Lung (tissue), 12 donors: ENCODE data around the gene ARL3. TPM values are rescaled to one million over a fixed set of nuclear protein-coding genes. Genes with fewer than 3 reads are reported as not detected.

Experiments
- ATAC-seq: fragments of 200-7000 bp; cut with Tn5 transposase; one replicate; pipeline ENCODE4 v1.9.1; 2020; ENCODE audit warnings: moderate number of reproducible peaks; ENCODE audit not compliant: insufficient read depth, low FRiP score
- DNase-seq, 3 donors: peaks; one replicate each; pipeline ENCODE4 v3.0.0-alpha.2; 2013 to 2017
- H3K27ac ChIP-seq, 2 donors: one replicate each; pipeline ENCODE4 v1.5.1; 2013; ENCODE audit warnings: mild to moderate bottlenecking in 2 of 2, moderate library complexity in 2 of 2, control low read depth in 1 of 2, inconsistent platforms in 1 of 2, low read depth in 1 of 2, low read length in 1 of 2
- H3K27me3 ChIP-seq, 3 donors: one replicate each; pipeline ENCODE4 v1.5.1; 2013; ENCODE audit warnings: low read length in 2 of 3; ENCODE audit not compliant: control insufficient read depth in 3 of 3, insufficient read depth in 3 of 3
- H3K36me3 ChIP-seq, 4 donors: one replicate each; pipeline ENCODE4 v1.5.1; 2013; ENCODE audit warnings: low read length in 4 of 4, mild to moderate bottlenecking in 1 of 4, moderate library complexity in 1 of 4; ENCODE audit not compliant: control insufficient read depth in 4 of 4, insufficient read depth in 4 of 4
- H3K4me1 ChIP-seq, 5 donors: one replicate each; pipeline ENCODE4 v1.5.1; 2013; ENCODE audit warnings: low read length in 5 of 5, mild to moderate bottlenecking in 2 of 5, moderate library complexity in 1 of 5; ENCODE audit not compliant: control insufficient read depth in 5 of 5, insufficient read depth in 5 of 5
- H3K4me3 ChIP-seq: one replicate; pipeline ENCODE4 v1.5.1; 2013; ENCODE audit warnings: mild to moderate bottlenecking, control low read depth, moderate library complexity
- H3K9ac ChIP-seq, 2 donors: one replicate each; pipeline ENCODE4 v1.5.1; 2013; ENCODE audit warnings: low read length in 2 of 2, control low read depth in 1 of 2; ENCODE audit not compliant: insufficient read depth in 1 of 2
- H3K9me3 ChIP-seq, 4 donors: one replicate each; pipeline ENCODE4 v1.5.1; 2013; ENCODE audit warnings: low read length in 3 of 4, mild to moderate bottlenecking in 1 of 4, moderate library complexity in 1 of 4; ENCODE audit not compliant: control insufficient read depth in 4 of 4, insufficient read depth in 3 of 4
- WGBS, 2 donors: extraction: QIAGEN DNeasy Blood & Tissue Kit; methylation state at CpG; one replicate each; pipeline ENCODE4 v1.1.7; 2013; 5-methylcytosine and 5-hydroxymethylcytosine counted together
- polyA plus RNA-seq, 2 donors: library from polyadenylated mRNA; stranded (reverse); fragments of 200-250 nt; gene quantifications; one replicate each; pipeline ENCODE4 v1.2.1, GENCODE V29; 2013
- total RNA-seq, 2 donors: library from RNA; depleted of rRNA in 1 of 2; stranded (reverse); fragments of >200 nt in 1 of 2; gene quantifications; one replicate each; pipeline ENCODE4 v1.2.1, GENCODE V29; 2014 to 2021
- TF ChIP-seq, protein P1 (sequence below): IDR thresholded peaks from 2 replicates; pipeline ENCODE4 v1.5.1; 2012; ENCODE audit warnings: mild to moderate bottlenecking; ENCODE audit errors: control extremely low read depth, extremely low read depth
- donor health status: control.
- donor health status: control.
- donor health status: Bipolar disorder and iron deficiency.
- donor health status: healthy.
- donor health status: DM: yes; HTN: yes; CAD: no.

ARL3 gene
- total and polyA plus RNA-seq, 4 donors: 6.7 to 12.2 (median 9.7) TPM

GRCh38 chr10:102657451-102657850, 56.7 kb downstream of the ARL3 start:
- no peaks in the 10 kb centered on the region for H3K27me3 ChIP-seq

GRCh38 chr10:102656791-102657371, 57.3 kb downstream of the ARL3 start:
- 82 to 91% methylated on average over 40 to 42 of the region's 42 CpGs for WGBS, 2 donors
- DNase-seq: no peak
- no peak for ATAC-seq
- no peak overlapping the region for H3K9ac ChIP-seq
- peaks cover 0 to 44% (median 19%) of the 10 kb centered on the region in 5 donors for H3K4me1 ChIP-seq
- H3K27ac ChIP-seq: peak overlapping the region in 1 of 2 donors; percentile 78
- TF ChIP-seq, protein P1, sequence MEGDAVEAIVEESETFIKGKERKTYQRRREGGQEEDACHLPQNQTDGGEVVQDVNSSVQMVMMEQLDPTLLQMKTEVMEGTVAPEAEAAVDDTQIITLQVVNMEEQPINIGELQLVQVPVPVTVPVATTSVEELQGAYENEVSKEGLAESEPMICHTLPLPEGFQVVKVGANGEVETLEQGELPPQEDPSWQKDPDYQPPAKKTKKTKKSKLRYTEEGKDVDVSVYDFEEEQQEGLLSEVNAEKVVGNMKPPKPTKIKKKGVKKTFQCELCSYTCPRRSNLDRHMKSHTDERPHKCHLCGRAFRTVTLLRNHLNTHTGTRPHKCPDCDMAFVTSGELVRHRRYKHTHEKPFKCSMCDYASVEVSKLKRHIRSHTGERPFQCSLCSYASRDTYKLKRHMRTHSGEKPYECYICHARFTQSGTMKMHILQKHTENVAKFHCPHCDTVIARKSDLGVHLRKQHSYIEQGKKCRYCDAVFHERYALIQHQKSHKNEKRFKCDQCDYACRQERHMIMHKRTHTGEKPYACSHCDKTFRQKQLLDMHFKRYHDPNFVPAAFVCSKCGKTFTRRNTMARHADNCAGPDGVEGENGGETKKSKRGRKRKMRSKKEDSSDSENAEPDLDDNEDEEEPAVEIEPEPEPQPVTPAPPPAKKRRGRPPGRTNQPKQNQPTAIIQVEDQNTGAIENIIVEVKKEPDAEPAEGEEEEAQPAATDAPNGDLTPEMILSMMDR: no peak
- H3K36me3 ChIP-seq: peaks cover 21 to 46% (median 33%) of the 10 kb centered on the region in 4 donors
- no peak overlapping the region for H3K4me3 ChIP-seq
- no peaks in the 10 kb centered on the region for H3K9me3 ChIP-seq
- no peaks in the 10 kb centered on the region for H3K27me3 ChIP-seq

More at GRCh38 chr10:102657451-102657850, 56.7 kb downstream of the ARL3 start:
- no peak for ATAC-seq
- DNase-seq: no peak
- H3K9me3 ChIP-seq: no peaks in the 10 kb centered on the region
- peak overlapping the region in 1 of 2 donors; percentile 78 for H3K27ac ChIP-seq
- peaks cover 21 to 41% (median 30%) of the 10 kb centered on the region in 4 donors for H3K36me3 ChIP-seq
- 45 to 72% methylated on average over 11 of the region's 11 CpGs for WGBS, 2 donors
- H3K4me1 ChIP-seq: peaks cover 0 to 40% (median 19%) of the 10 kb centered on the region in 5 donors
- H3K9ac ChIP-seq: peak overlapping the region in 1 of 2 donors; percentile 23
- H3K4me3 ChIP-seq: no peak overlapping the region
- TF ChIP-seq, protein P1: no peak

DNA sequence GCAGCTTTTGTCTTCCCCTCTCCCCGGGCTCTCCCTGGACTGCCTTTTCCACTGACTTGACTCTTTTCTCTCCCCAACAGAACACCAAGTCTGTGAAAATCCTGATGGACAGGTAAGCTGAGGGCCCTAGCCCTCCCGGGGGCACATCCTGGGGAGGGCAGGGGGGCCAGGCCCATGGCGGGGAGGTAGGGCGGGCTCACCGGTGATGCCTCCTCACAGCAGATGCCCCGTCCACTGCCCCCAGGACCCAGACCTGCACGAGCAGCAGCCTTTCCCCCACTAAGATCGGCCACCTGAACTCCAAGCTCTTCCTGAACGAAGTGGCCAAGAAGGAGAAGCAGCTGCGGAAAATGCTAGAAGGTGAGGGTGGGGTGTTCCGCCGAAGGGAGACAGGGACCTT, 58.2 kb downstream of the ARL3 start:
- peaks cover 21 to 51% (median 33%) of the 10 kb centered on the region in 4 donors for H3K36me3 ChIP-seq
- H3K27me3 ChIP-seq: no peaks in the 10 kb centered on the region
- H3K27ac ChIP-seq: no peak overlapping the region
- H3K9ac ChIP-seq: no peak overlapping the region
- TF ChIP-seq, protein P1: no peak
- no peak for ATAC-seq
- no peaks in the 10 kb centered on the region for H3K9me3 ChIP-seq
- 89 to 90% methylated on average over 12 of the region's 12 CpGs for WGBS, 2 donors
- no peak overlapping the region for H3K4me3 ChIP-seq
- no peak for DNase-seq
- H3K4me1 ChIP-seq: peaks cover 0 to 44% (median 13%) of the 10 kb centered on the region in 5 donors

GRCh38 chr10:102654969-102655368, 59.2 kb downstream of the ARL3 start:
- TF ChIP-seq, protein P1: no peak
- no peak for DNase-seq

More at GRCh38 chr10:102654969-102655368, 59.2 kb downstream of the ARL3 start:
- H3K4me3 ChIP-seq: no peak overlapping the region
- no peak for ATAC-seq
- peak overlapping the region in 1 of 2 donors; percentile 4 for H3K27ac ChIP-seq
- no peaks in the 10 kb centered on the region for H3K27me3 ChIP-seq
- H3K9ac ChIP-seq: no peak overlapping the region
- WGBS, 2 donors: 79 to 87% methylated on average over 12 of the region's 12 CpGs
- H3K9me3 ChIP-seq: no peaks in the 10 kb centered on the region
- H3K36me3 ChIP-seq: peaks cover 21 to 55% (median 33%) of the 10 kb centered on the region in 4 donors
- peaks cover 0 to 44% (median 12%) of the 10 kb centered on the region in 5 donors for H3K4me1 ChIP-seq
